Lower lobe of right lung (tissue), 2 donors: ENCODE results near the gene BPIFB2. TPM values are rescaled to one million over a fixed set of nuclear protein-coding genes. Genes with fewer than 3 reads are reported as not detected.
"Not testable (repeated sequence)": the region's sequence is repeated elsewhere in the genome, so short reads cannot be mapped to it uniquely, and the experiment has no call there.

ENCODE experiments used
- ATAC-seq, 2 donors: fragments of 200-7000 bp; cut with Tn5 transposase; one replicate each; pipeline ENCODE4 v1.9.1; 2020 to 2022; ENCODE audit warnings: mild to moderate bottlenecking in 2 of 2, moderate library complexity in 2 of 2
- DNase-seq: peaks from one replicate; pipeline ENCODE4 v3.0.0-alpha.2; 2020
- H3K27ac ChIP-seq: fragments of 200-600 bp; one replicate; pipeline ENCODE4 v1.8.0; 2022
- H3K27me3 ChIP-seq: fragments of 200-600 bp; one replicate; pipeline ENCODE4 v1.8.0; 2022; ENCODE audit warnings: low read depth
- H3K36me3 ChIP-seq: fragments of 200-600 bp; one replicate; pipeline ENCODE4 v1.8.0; 2022; ENCODE audit warnings: mild to moderate bottlenecking
- H3K4me1 ChIP-seq: fragments of 200-600 bp; one replicate; pipeline ENCODE4 v1.8.0; 2022
- H3K4me3 ChIP-seq: fragments of 200-600 bp; one replicate; pipeline ENCODE4 v1.8.0; 2022; ENCODE audit warnings: mild to moderate bottlenecking
- H3K9me3 ChIP-seq: fragments of 200-600 bp; one replicate; pipeline ENCODE4 v1.8.0; 2022
- intact Hi-C: fragments of 100-400 bp; cut with DNase I; formaldehyde crosslinking; loops from one replicate; pipeline ENCODE4 v1.11.0; 2022
- total RNA-seq: library from RNA; stranded (reverse); fragmentation: NEBNext Ultra II Directional; extraction: Animal tissue kit (Norgen Biotek cat#: 25700); gene quantifications from one replicate; pipeline ENCODE4 v1.2.1, GENCODE V29; 2021
- TF ChIP-seq, protein P1 (sequence below): fragments of 200-600 bp; IDR thresholded peaks from one replicate; pipeline ENCODE4 v1.8.0; 2022; ENCODE audit warnings: antibody characterized with exemption, mild to moderate bottlenecking
- donor health status: DM: no; HTN: yes; CAD: no; lungs with severe emphysema.

BPIFB2 gene
- total RNA-seq, 1 donor from 2014 or later: 0.21 TPM

DNA sequence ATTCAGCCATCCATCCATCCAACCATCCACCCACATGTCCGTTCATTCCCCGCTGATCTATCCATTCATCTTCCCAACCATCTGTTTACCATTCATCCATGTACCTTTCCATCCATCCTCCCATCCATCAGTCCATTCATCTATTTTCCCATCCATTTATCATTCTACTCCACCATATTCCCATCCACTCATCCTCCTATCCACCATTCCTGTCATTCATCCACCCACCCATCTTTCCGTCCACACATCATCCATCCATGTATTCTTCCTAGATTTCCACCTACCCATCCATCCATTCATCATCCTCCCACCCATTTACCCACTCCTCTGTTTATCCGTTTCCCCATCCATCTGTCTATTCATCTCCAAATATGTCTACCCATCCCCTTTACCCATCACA lies 30.7 kb downstream of the BPIFB2 start:
- TF ChIP-seq, protein P1, sequence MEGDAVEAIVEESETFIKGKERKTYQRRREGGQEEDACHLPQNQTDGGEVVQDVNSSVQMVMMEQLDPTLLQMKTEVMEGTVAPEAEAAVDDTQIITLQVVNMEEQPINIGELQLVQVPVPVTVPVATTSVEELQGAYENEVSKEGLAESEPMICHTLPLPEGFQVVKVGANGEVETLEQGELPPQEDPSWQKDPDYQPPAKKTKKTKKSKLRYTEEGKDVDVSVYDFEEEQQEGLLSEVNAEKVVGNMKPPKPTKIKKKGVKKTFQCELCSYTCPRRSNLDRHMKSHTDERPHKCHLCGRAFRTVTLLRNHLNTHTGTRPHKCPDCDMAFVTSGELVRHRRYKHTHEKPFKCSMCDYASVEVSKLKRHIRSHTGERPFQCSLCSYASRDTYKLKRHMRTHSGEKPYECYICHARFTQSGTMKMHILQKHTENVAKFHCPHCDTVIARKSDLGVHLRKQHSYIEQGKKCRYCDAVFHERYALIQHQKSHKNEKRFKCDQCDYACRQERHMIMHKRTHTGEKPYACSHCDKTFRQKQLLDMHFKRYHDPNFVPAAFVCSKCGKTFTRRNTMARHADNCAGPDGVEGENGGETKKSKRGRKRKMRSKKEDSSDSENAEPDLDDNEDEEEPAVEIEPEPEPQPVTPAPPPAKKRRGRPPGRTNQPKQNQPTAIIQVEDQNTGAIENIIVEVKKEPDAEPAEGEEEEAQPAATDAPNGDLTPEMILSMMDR: no peak
- no peaks in the 10 kb centered on the region for H3K27me3 ChIP-seq
- intact Hi-C loops: no loop called here
- DNase-seq: no peak
- no peaks in the 10 kb centered on the region for H3K36me3 ChIP-seq
- H3K9me3 ChIP-seq: no peaks in the 10 kb centered on the region
- H3K4me1 ChIP-seq: no peaks in the 10 kb centered on the region
- H3K4me3 ChIP-seq: no peak overlapping the region
- no peak for ATAC-seq
- H3K27ac ChIP-seq: no peak overlapping the region

DNA sequence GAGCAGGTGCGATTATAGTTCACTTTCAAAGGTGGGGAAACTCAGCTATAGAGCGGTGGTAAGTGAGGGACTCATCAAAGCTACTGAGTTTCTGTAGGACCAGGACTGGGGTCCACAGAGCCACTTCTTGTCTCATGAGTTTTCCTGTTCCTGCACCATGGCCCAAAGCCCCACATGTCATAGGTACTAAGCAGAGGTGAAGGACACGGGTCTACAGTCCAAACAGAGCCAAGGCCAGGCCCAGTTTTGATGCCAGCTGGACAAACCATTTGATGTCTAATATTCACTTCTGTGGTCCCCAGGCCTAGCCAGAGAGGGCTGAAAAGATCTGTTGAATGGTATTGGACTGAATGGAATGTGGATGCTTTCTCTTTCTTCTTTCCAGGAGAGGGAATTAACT lies 34.9 kb downstream of the BPIFB2 start:
- no peaks in the 10 kb centered on the region for H3K4me1 ChIP-seq
- H3K36me3 ChIP-seq: no peaks in the 10 kb centered on the region
- no peak overlapping the region for H3K4me3 ChIP-seq
- DNase-seq (no peak), ATAC-seq (no peak)
- TF ChIP-seq, protein P1: no peak
- no peak overlapping the region for H3K27ac ChIP-seq
- no peaks in the 10 kb centered on the region for H3K27me3 ChIP-seq
- H3K9me3 ChIP-seq: peaks cover 3% of the 10 kb centered on the region
- intact Hi-C loops: no loop called here

DNA sequence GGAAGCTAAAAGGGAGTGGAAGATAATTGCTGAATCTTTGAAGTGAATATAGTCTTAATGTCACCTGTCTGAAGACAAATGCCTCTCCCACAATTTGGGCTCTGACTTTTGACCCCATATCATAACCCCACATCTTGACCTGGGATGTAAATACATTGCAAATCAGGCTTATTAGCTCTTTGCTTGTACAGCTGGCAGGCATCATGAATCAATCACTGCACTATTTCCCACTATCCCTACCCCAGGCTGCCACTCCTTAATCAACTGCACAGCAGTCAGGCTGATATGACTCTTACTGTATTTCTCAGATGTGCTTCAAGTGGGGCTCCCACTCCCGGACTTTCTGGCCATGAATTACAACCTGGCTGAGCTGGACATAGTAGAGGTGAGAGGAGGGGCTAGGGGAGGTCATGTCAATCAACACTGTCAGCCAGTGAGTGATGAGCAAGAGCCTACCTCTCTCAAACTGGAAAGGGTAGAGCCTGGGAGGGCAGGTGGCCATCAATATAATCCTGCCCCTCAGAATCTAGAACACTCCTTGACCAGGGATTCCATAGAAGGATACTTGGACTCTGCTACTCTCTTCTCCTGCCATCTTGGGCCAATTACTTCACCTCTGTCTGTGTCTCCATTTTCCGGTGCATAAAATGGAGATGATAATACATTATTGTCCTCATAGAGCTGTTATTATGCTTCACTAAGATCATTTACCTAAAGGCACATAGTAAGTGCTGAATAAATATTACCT lies 35.7 kb downstream of the BPIFB2 start:
- peaks cover 3% of the 10 kb centered on the region for H3K9me3 ChIP-seq
- no peaks in the 10 kb centered on the region for H3K4me1 ChIP-seq
- no peaks in the 10 kb centered on the region for H3K27me3 ChIP-seq
- no peak for DNase-seq
- intact Hi-C loops: no loop called here
- ATAC-seq: no peak
- no peaks in the 10 kb centered on the region for H3K36me3 ChIP-seq
- H3K27ac ChIP-seq: no peak overlapping the region
- H3K4me3 ChIP-seq: no peak overlapping the region
- TF ChIP-seq, protein P1: no peak

DNA sequence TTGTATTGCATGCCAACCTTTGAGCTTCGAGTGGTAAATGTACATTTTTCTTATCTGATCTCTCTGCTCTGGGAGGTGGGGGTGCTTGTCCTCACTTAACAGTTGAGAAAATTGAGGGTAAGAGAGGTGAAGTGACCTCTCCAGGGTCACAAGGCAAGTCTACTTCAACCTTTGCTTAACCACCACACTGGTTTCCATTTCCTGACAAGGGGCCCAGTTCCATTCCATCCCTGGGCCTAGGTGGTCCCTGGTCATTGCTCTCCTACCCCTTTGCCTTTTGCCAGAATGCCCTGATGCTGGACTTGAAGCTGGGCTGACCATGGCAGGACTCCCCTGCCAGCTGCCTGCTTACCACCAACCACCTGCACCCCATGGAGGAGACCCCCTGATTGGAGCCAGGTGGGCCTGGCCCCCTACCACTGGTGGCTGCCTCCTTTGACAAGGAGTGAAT lies 36.3 kb downstream of the BPIFB2 start:
- H3K9me3 ChIP-seq: peaks cover 3% of the 10 kb centered on the region
- H3K4me1 ChIP-seq: no peaks in the 10 kb centered on the region
- H3K27ac ChIP-seq: no peak overlapping the region
- DNase-seq (no peak), ATAC-seq (no peak)
- H3K4me3 ChIP-seq: no peak overlapping the region
- no peaks in the 10 kb centered on the region for H3K36me3 ChIP-seq
- intact Hi-C loops: no loop called here
- TF ChIP-seq, protein P1: no peak
- no peaks in the 10 kb centered on the region for H3K27me3 ChIP-seq

DNA sequence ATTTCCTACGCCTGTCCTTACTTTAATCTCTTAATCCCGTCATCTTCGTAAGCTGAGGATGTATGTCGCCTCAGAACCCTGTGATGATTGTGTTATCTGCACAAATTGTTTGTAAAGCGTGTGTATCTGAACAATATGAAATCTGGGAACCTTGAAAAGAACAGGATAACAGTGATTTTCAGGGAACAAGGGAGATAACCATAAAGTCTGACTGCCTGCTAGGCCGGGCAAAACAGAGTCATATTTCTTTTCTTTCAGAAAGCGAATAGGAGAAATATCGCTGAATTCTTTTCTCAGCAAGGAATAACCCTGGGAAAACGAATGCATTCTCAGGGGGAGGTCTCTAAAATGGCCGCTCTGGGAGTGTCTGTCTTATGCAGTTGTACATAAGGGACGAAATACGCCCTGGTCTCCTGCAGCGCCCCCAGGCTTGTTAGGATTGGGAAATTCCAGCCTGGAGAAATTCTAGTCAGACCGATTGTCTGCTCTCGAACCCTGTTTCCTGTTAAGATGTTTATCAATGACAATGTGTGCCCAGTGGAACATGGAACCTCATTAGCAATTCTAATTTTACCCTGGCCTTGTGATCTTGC lies 37.7 kb downstream of the BPIFB2 start:
- H3K36me3 ChIP-seq, H3K27ac ChIP-seq, intact Hi-C loops, H3K27me3 ChIP-seq, DNase-seq, H3K4me1 ChIP-seq, H3K9me3 ChIP-seq, H3K4me3 ChIP-seq, ATAC-seq: not testable (repeated sequence)

DNA sequence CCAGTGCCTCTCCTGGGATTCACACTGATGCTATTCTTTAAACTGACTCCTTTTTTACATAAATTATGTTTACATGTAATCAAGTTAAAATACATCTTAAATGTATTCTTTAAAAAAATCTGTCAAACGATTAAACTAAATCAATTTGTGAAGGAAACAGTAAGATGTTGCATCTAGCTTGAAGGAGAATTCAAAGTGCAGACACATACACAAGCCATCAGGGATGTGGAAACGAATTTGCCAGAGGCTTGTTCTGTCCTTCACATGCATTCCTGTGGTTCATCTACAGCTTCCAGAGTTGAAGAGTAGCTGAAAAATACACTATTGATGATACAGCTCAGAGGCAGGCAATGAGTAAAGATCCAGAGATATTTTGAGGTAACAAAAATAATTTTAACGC lies 38.9 kb downstream of the BPIFB2 start:
- no peak for ATAC-seq
- intact Hi-C loops: no loop called here
- Histone ChIP-seq H3K4me1 (no peaks in the 10 kb centered on the region), H3K9me3 (peaks cover 3% of the 10 kb centered on the region), H3K4me3 (no peak overlapping the region), H3K27ac (no peak overlapping the region), H3K27me3 (no peaks in the 10 kb centered on the region), H3K36me3 (no peaks in the 10 kb centered on the region)
- TF ChIP-seq, protein P1: no peak
- no peak for DNase-seq
